HepG2 (cell line): ENCODE measurements around the gene FXYD6. TPM values are rescaled to one million over a fixed set of nuclear protein-coding genes. Genes with fewer than 3 reads are reported as not detected.

Experiments
- CHD4 ChIP-seq: fragments of 200-600 bp; sonication (generic); IDR thresholded peaks from 2 replicates; pipeline ENCODE4 v1.7.0; 2017; ENCODE audit warnings: mild to moderate bottlenecking, low read length, borderline replicate concordance
- NR2C2 ChIP-seq: sonication (generic); formaldehyde crosslinking; IDR thresholded peaks from 2 replicates; pipeline ENCODE4 v1.4.0; 2020; ENCODE audit warnings: missing genetic modification reagents, mild to moderate bottlenecking, moderate library complexity, borderline replicate concordance
- SRY ChIP-seq: sonication (generic); formaldehyde crosslinking; IDR thresholded peaks from 2 replicates; pipeline ENCODE4 v1.8.0; 2022; ENCODE audit warnings: mild to moderate bottlenecking, missing genetic modification reagents
- TBX2 ChIP-seq: sonication (generic); formaldehyde crosslinking; IDR thresholded peaks from 2 replicates; pipeline ENCODE4 v1.5.0; 2020; ENCODE audit warnings: missing genetic modification reagents, mild to moderate bottlenecking, borderline replicate concordance
- TRIM24 ChIP-seq: sonication (generic); formaldehyde crosslinking; IDR thresholded peaks from 2 replicates; pipeline ENCODE4 v1.8.0; 2022; ENCODE audit warnings: mild to moderate bottlenecking, missing genetic modification reagents
- ZFP41 ChIP-seq: sonication (generic); formaldehyde crosslinking; IDR thresholded peaks from 2 replicates; pipeline ENCODE4 v1.4.0; 2020; ENCODE audit warnings: mild to moderate bottlenecking, missing genetic modification reagents, borderline replicate concordance
- ZKSCAN1 ChIP-seq: fragments of 150-350 bp; IDR thresholded peaks from 2 replicates; pipeline ENCODE4 v1.6.1; 2014; ENCODE audit warnings: low read length
- ZNF263 ChIP-seq: sonication (generic); formaldehyde crosslinking; IDR thresholded peaks from 2 replicates; pipeline ENCODE4 v1.4.0; 2020; ENCODE audit warnings: missing genetic modification reagents
- ZNF276 ChIP-seq: sonication (generic); formaldehyde crosslinking; IDR thresholded peaks from 2 replicates; pipeline ENCODE4 v1.4.0; 2020; ENCODE audit warnings: mild to moderate bottlenecking, low read depth, missing genetic modification reagents
- ZNF768 ChIP-seq: sonication (generic); formaldehyde crosslinking; IDR thresholded peaks from 2 replicates; pipeline ENCODE4 v1.4.0; 2020; ENCODE audit warnings: missing genetic modification reagents
- ZSCAN20 ChIP-seq: sonication (generic); formaldehyde crosslinking; IDR thresholded peaks from 2 replicates; pipeline ENCODE4 v1.4.0; 2020; ENCODE audit warnings: missing genetic modification reagents, mild to moderate bottlenecking, borderline replicate concordance
- polyA plus RNA-seq, 8 experiments: library from polyadenylated mRNA; depleted of rRNA in 3 of 8; stranded (reverse) in 7 of 8; unstranded in 1 of 8; fragments of >200 nt; fragmentation: Illumina TruSeq in 4 of 8; extraction: Trizol in 4 of 8; gene quantifications; 2 replicates each; pipeline versions ENCODE4 v1.2.1 to v1.2.3, GENCODE V29; 2011 to 2016; ENCODE audit warnings: low read depth in 4 of 8, missing spikeins in 1 of 8, mixed read lengths in 1 of 8; ENCODE audit not compliant: insufficient read depth in 1 of 8
- total RNA-seq, 5 experiments: library from RNA; depleted of rRNA; stranded (reverse); fragments of >200 nt; fragmentation: Illumina TruSeq; extraction: Trizol; gene quantifications; 2 replicates each; pipeline ENCODE4 v1.2.3, GENCODE V29; 2016; ENCODE audit warnings: low read depth in 1 of 5
- TF ChIP-seq, protein P1 (sequence below): sonication (generic); formaldehyde crosslinking; IDR thresholded peaks from 2 replicates; pipeline ENCODE4 v1.4.0; 2020; ENCODE audit warnings: missing genetic modification reagents, low read depth, mild to moderate bottlenecking, borderline replicate concordance
- TF ChIP-seq, protein P2 (sequence below): fragments of 450-650 bp; IDR thresholded peaks from 2 replicates; pipeline ENCODE4 v1.6.1; 2017; ENCODE audit warnings: mild to moderate bottlenecking
- TF ChIP-seq, protein P3 (sequence below), 2 experiments: sonication (generic) in 1 of 2; formaldehyde crosslinking in 1 of 2; IDR thresholded peaks; 2 replicates each; pipeline versions ENCODE4 v1.4.0 to v1.6.1; 2018 to 2020; ENCODE audit warnings: missing genetic modification reagents in 2 of 2, borderline replicate concordance in 1 of 2, low read depth in 1 of 2, mild to moderate bottlenecking in 1 of 2, missing biosample characterization in 1 of 2

Gene FXYD6
- total and polyA plus RNA-seq, 2 of the 13 experiments (the other 11 are each of a cell fraction or from before 2014, with no cell fraction given) = not detected

GRCh38 chr11:117824571-117825537, 51.6 kb downstream of the FXYD6 start, which contains the start of gene FXYD2 (continued):
- TF ChIP-seq TRIM24 (CRISPR knock-in tag) (no peak), TBX2 (CRISPR knock-in tag) (peak; percentile 54), ZNF768 (CRISPR knock-in tag) (no peak), ZFP41 (no peak), NR2C2 (peak; percentile 48; the same call in 1 of the 2 replicates), ZSCAN20 (0 out of 2 replicates have a peak, but pooled peaks have one; percentile 27), ZNF263 (CRISPR knock-in tag) (peak; percentile 53; the same call in 1 of the 2 replicates), ZNF276 (CRISPR knock-in tag) (no peak), CHD4 (no peak), SRY (no peak; the same call in 1 of the 2 replicates), ZKSCAN1 (no peak)
- TF ChIP-seq, protein P1, sequence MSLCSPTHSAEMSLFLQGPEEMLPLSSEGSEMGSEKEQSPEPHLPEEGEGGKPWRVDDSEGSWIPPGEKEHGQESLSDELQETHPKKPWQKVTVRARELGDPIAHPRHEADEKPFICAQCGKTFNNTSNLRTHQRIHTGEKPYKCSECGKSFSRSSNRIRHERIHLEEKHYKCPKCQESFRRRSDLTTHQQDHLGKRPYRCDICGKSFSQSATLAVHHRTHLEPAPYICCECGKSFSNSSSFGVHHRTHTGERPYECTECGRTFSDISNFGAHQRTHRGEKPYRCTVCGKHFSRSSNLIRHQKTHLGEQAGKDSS (CRISPR knock-in tag) = no peak
- TF ChIP-seq, protein P2, sequence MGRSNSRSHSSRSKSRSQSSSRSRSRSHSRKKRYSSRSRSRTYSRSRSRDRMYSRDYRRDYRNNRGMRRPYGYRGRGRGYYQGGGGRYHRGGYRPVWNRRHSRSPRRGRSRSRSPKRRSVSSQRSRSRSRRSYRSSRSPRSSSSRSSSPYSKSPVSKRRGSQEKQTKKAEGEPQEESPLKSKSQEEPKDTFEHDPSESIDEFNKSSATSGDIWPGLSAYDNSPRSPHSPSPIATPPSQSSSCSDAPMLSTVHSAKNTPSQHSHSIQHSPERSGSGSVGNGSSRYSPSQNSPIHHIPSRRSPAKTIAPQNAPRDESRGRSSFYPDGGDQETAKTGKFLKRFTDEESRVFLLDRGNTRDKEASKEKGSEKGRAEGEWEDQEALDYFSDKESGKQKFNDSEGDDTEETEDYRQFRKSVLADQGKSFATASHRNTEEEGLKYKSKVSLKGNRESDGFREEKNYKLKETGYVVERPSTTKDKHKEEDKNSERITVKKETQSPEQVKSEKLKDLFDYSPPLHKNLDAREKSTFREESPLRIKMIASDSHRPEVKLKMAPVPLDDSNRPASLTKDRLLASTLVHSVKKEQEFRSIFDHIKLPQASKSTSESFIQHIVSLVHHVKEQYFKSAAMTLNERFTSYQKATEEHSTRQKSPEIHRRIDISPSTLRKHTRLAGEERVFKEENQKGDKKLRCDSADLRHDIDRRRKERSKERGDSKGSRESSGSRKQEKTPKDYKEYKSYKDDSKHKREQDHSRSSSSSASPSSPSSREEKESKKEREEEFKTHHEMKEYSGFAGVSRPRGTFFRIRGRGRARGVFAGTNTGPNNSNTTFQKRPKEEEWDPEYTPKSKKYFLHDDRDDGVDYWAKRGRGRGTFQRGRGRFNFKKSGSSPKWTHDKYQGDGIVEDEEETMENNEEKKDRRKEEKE = no peak
- TF ChIP-seq, protein P3, sequence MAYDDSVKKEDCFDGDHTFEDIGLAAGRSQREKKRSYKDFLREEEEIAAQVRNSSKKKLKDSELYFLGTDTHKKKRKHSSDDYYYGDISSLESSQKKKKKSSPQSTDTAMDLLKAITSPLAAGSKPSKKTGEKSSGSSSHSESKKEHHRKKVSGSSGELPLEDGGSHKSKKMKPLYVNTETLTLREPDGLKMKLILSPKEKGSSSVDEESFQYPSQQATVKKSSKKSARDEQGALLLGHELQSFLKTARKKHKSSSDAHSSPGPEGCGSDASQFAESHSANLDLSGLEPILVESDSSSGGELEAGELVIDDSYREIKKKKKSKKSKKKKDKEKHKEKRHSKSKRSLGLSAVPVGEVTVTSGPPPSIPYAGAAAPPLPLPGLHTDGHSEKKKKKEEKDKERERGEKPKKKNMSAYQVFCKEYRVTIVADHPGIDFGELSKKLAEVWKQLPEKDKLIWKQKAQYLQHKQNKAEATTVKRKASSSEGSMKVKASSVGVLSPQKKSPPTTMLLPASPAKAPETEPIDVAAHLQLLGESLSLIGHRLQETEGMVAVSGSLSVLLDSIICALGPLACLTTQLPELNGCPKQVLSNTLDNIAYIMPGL (CRISPR knock-in tag; IDR thresholded peaks at IDR 0.05; ENCODE audit: borderline replicate concordance in 1 of 2, low read depth in 1 of 2) = 0 out of 4 replicates have a peak, but pooled peaks of 1 of the 2 experiments have one; percentile 6
